GM19397 (cell line): ENCODE measurements around the gene COL8A1.

ENCODE experiments used
- ATAC-seq: cut with Tn5 transposase; IDR thresholded peaks from one replicate; pipeline ENCODE4 v1.9.1; 2021; ENCODE audit warnings: mild to moderate bottlenecking, moderate library complexity; ENCODE audit not compliant: unreplicated experiment

The COL8A1 gene

GRCh38 chr3:99637368-99638111, 854 bp upstream of the COL8A1 start:
- no peak for ATAC-seq

GRCh38 chr3:99639579-99639978, 1.2 kb downstream of the COL8A1 start:
- ATAC-seq: no peak

GRCh38 chr3:99640214-99640851, 1.9 kb downstream of the COL8A1 start:
- ATAC-seq: no peak

GRCh38 chr3:99641480-99641879, 3.1 kb downstream of the COL8A1 start:
- no peak for ATAC-seq

GRCh38 chr3:99641982-99642381, 3.6 kb downstream of the COL8A1 start:
- no peak for ATAC-seq

GRCh38 chr3:99644017-99644416, 5.6 kb downstream of the COL8A1 start:
- no peak for ATAC-seq

- ATAC-seq: no peak
Observed at GRCh38 chr3:99644746-99645145, 6.4 kb downstream of the COL8A1 start.

GRCh38 chr3:99645277-99646106, 7.1 kb downstream of the COL8A1 start:
- ATAC-seq: no peak

GRCh38 chr3:99646107-99646435, 7.7 kb downstream of the COL8A1 start:
- ATAC-seq: no peak

GRCh38 chr3:99647081-99647480, 8.7 kb downstream of the COL8A1 start:
- ATAC-seq: no peak

- no peak for ATAC-seq
Observed at GRCh38 chr3:99648101-99648500, 9.7 kb downstream of the COL8A1 start.

- no peak for ATAC-seq
Observed at GRCh38 chr3:99648516-99648915, 10.1 kb downstream of the COL8A1 start.

GRCh38 chr3:99651531-99651930, 13.1 kb downstream of the COL8A1 start:
- ATAC-seq: no peak

GRCh38 chr3:99656624-99657023, 18.2 kb downstream of the COL8A1 start:
- no peak for ATAC-seq

GRCh38 chr3:99658274-99658673, 19.9 kb downstream of the COL8A1 start:
- no peak for ATAC-seq

- ATAC-seq: no peak
Observed at GRCh38 chr3:99659032-99659431, 20.6 kb downstream of the COL8A1 start.

GRCh38 chr3:99659951-99660350, 21.6 kb downstream of the COL8A1 start:
- no peak for ATAC-seq

- no peak for ATAC-seq
Observed at GRCh38 chr3:99662838-99663570, 24.6 kb downstream of the COL8A1 start.

- no peak for ATAC-seq
Observed at GRCh38 chr3:99663977-99664376, 25.6 kb downstream of the COL8A1 start.

- ATAC-seq: no peak
Observed at GRCh38 chr3:99665017-99665416, 26.6 kb downstream of the COL8A1 start.

GRCh38 chr3:99666201-99666600, 27.8 kb downstream of the COL8A1 start:
- no peak for ATAC-seq
